Peyer's patch (tissue), 4 donors: ENCODE measurements around the gene SPEF2.

Source experiments
- CTCF ChIP-seq, 6 experiments: fragments of 450-650 bp in 4 of 6; fragments of 200-600 bp in 2 of 6; sonication (generic) in 1 of 6; IDR thresholded peaks; one replicate each; pipeline ENCODE4 v1.5.1; 2017 to 2019; ENCODE audit warnings: antibody characterized with exemption in 6 of 6, mild to moderate bottlenecking in 3 of 6, moderate library complexity in 1 of 6
- POLR2A ChIP-seq, 2 donors: fragments of 450-650 bp; IDR thresholded peaks; one replicate each; pipeline ENCODE4 v1.5.1; 2017; ENCODE audit warnings: antibody characterized with exemption in 2 of 2, mild to moderate bottlenecking in 2 of 2, moderate library complexity in 2 of 2

GRCh38 chr5:35647712-35648111 is 30.0 kb downstream of the SPEF2 start:
- no peak for TF ChIP-seq CTCF (IDR thresholded peaks at IDR 0.05)
- TF ChIP-seq POLR2A (IDR thresholded peaks at IDR 0.05): no peak
